ENCODE data around the gene TDRD7. TPM values are rescaled to one million over a fixed set of nuclear protein-coding genes. Genes with fewer than 3 reads are reported as not detected.

TDRD7 gene
- total and polyA plus RNA-seq, 4 donors = 12.1 to 20.6 (median 15.1) TPM

DNA sequence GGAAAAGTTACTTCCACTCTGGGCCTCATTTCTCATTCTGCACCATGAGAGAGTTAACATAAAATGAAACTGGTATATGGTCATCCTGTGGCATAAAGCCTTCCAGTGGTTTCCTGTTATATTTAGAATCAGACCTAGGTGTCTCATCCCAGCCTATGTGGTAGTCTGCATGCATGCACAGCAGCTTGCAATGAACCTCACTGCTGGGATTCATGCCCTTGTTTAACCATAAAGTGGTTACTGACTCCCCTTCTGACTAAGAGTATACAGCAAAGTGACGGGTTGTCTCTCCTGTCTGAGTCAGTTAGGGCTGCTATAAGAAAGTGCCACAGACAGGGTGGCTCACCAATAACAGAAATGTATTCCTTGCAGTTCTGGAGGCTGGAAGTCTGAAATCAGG lies 14.7 kb upstream of the TDRD7 start:
- DNase-seq (ENCODE audit: low read depth in 4 of 6, low spot score in 6 of 6) = no peak
- 100% methylated on average over 1 of the region's 1 CpG for WGBS (ENCODE audit: insufficient coverage)
- no peaks in the 10 kb centered on the region for H3K27me3 ChIP-seq (ENCODE audit: control insufficient read depth, insufficient read depth, low read length)
- no peaks in the 10 kb centered on the region for H3K36me3 ChIP-seq (ENCODE audit: control insufficient read depth, insufficient read depth, low read length)
- no peaks in the 10 kb centered on the region for H3K4me1 ChIP-seq (ENCODE audit: control insufficient read depth, insufficient read depth, low read length)
- no peaks in the 10 kb centered on the region for H3K9me3 ChIP-seq (ENCODE audit: control insufficient read depth, insufficient read depth, low read length)
- H3K4me3 ChIP-seq (ENCODE audit: low read depth, low read length) = no peak overlapping the region
- H3K27ac ChIP-seq (ENCODE audit: low read depth, low read length) = no peak overlapping the region

DNA sequence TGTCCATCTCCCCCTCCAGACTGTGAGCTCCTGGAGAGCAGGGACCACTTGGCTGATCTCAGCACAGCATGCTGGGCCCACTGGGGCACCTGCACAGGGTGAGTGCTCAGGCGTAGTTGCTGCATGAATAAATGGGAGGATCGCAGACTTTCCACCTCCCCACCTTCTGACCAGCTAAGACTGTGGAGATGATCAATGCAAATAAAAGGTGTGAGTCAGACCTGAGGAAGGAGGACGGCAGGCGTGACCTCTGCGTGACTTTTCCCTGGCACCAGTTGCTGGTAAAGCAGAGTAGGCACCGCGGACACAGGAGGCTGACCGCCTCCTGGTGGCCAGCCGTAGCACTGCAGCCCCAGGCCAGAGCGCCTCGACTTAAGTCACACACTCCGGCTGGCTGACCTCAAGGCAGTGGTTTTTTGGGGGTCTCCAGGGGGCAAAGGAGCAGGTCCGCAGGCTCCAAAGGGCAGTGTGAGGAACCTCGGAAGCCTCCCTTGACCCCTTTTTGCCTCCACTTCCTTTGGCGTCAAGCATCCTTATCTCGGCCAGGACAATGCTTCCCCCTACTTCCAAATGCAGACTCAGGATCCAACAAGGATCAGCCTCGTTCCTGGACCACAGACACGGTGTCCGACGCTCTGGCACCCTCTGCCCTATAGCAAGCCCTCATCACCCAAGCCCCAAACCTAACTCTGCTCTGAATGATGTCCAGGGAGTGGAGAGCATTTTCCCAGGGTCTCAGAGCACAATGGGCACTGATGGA lies 12.7 kb upstream of the TDRD7 start:
- no peaks in the 10 kb centered on the region for H3K36me3 ChIP-seq (ENCODE audit: control insufficient read depth, insufficient read depth, low read length)
- no peaks in the 10 kb centered on the region for H3K27me3 ChIP-seq (ENCODE audit: control insufficient read depth, insufficient read depth, low read length)
- no peaks in the 10 kb centered on the region for H3K4me1 ChIP-seq (ENCODE audit: control insufficient read depth, insufficient read depth, low read length)
- peak in 3 of 6 donors; percentile 3 to 34 (median 28) for DNase-seq (ENCODE audit: low read depth in 4 of 6, low spot score in 6 of 6)
- H3K4me3 ChIP-seq (ENCODE audit: low read depth, low read length) = no peak overlapping the region
- 27% methylated on average over 18 of the region's 20 CpGs for WGBS (ENCODE audit: insufficient coverage)
- peaks cover 4% of the 10 kb centered on the region for H3K9me3 ChIP-seq (ENCODE audit: control insufficient read depth, insufficient read depth, low read length)
- no peak overlapping the region for H3K27ac ChIP-seq (ENCODE audit: low read depth, low read length)

DNA sequence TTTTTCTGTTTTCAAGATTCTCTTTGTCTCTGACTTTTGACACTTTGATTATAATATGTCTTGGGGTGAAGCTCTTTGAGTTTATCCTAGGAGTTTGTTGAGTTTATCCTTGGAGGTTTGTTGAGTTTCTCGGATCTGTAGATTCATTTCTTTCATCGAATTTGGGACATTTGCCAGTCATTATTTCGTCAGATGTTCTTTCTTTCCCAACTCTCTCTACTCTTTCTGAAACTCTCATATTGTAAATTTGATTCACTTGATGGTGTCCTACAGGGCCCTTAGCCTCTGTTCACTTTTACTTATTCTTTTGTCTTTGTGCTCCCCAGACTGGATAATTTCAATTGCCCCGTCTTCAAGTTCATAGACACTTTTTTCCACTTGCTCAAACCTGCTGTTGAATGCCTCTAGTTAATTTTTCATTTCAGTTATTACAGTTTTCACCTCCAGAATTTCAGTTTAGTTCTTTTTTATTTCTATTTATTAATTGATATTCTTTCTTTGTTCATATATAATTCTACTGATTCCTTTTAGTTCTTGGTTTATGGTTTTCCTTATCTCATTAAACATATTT lies 8.1 kb upstream of the TDRD7 start:
- H3K9me3 ChIP-seq (ENCODE audit: control insufficient read depth, insufficient read depth, low read length) = peaks cover 4% of the 10 kb centered on the region
- no peak overlapping the region for H3K27ac ChIP-seq (ENCODE audit: low read depth, low read length)
- no peak for DNase-seq (ENCODE audit: low read depth in 4 of 6, low spot score in 6 of 6)
- no peaks in the 10 kb centered on the region for H3K27me3 ChIP-seq (ENCODE audit: control insufficient read depth, insufficient read depth, low read length)
- H3K4me3 ChIP-seq (ENCODE audit: low read depth, low read length) = no peak overlapping the region
- H3K36me3 ChIP-seq (ENCODE audit: control insufficient read depth, insufficient read depth, low read length) = no peaks in the 10 kb centered on the region
- no peaks in the 10 kb centered on the region for H3K4me1 ChIP-seq (ENCODE audit: control insufficient read depth, insufficient read depth, low read length)
- WGBS (ENCODE audit: insufficient coverage) = 83% methylated on average over 1 of the region's 4 CpGs

DNA sequence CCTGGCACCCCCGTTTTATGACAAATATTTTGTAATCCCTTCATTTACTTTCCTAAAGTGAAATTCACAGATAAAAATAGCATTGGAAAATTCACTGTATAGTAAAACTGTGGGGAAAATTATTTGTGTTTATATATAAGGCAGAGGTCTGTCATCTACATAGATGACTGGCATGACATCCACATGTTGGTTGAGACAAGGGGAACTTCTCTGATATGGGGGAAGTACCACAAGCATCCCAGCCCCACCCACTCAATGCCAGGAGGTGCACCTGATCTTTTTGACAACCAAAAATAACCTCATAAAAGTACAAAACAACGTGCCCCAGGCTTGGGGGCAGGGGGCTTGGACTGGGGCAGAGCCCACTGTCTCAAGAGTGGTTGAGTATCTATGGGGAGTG lies 6.3 kb upstream of the TDRD7 start:
- H3K4me1 ChIP-seq (ENCODE audit: control insufficient read depth, insufficient read depth, low read length) = no peaks in the 10 kb centered on the region
- H3K27ac ChIP-seq (ENCODE audit: low read depth, low read length) = no peak overlapping the region
- H3K4me3 ChIP-seq (ENCODE audit: low read depth, low read length) = no peak overlapping the region
- peaks cover 4% of the 10 kb centered on the region for H3K9me3 ChIP-seq (ENCODE audit: control insufficient read depth, insufficient read depth, low read length)
- DNase-seq (ENCODE audit: low read depth in 4 of 6, low spot score in 6 of 6) = no peak
- no CpG with 5 or more reads among the region's 2 CpGs for WGBS (ENCODE audit: insufficient coverage)
- H3K36me3 ChIP-seq (ENCODE audit: control insufficient read depth, insufficient read depth, low read length) = no peaks in the 10 kb centered on the region
- H3K27me3 ChIP-seq (ENCODE audit: control insufficient read depth, insufficient read depth, low read length) = no peaks in the 10 kb centered on the region

DNA sequence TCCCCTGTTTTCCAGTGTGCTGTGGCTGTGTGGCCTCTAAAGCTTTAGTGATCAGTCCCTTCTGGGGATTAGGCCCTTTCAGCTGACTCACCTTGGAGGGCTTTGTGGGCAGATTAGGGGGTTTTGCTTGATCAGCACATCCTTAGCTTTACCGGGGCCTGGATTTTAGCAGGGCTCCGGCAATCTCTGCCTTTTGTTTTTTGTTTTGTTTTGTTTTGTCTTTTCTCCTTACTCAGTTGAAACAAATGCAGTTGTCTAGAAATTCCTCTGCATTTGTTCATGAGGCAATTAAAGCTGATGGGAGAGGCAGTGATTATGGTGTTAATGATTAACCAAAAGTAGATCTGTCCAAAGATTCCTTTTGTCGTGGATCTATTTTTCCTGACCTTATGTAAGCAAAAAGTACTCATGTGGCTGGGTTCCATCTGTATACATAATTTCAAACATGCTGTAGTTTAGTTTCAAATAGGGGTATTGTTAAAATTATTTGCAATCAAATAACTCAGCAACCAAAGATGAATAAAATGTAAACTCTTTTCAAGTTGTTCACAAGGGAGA lies 5.2 kb upstream of the TDRD7 start:
- Histone ChIP-seq H3K9me3 (ENCODE audit: control insufficient read depth, insufficient read depth, low read length) (peaks cover 4% of the 10 kb centered on the region), H3K27ac (ENCODE audit: low read depth, low read length) (no peak overlapping the region), H3K27me3 (ENCODE audit: control insufficient read depth, insufficient read depth, low read length) (no peaks in the 10 kb centered on the region), H3K4me3 (ENCODE audit: low read depth, low read length) (no peak overlapping the region), H3K4me1 (ENCODE audit: control insufficient read depth, insufficient read depth, low read length) (no peaks in the 10 kb centered on the region), H3K36me3 (ENCODE audit: control insufficient read depth, insufficient read depth, low read length) (no peaks in the 10 kb centered on the region)
- WGBS (ENCODE audit: insufficient coverage) = no CpG with 5 or more reads among the region's 3 CpGs
- DNase-seq (ENCODE audit: low read depth in 4 of 6, low spot score in 6 of 6) = no peak

DNA sequence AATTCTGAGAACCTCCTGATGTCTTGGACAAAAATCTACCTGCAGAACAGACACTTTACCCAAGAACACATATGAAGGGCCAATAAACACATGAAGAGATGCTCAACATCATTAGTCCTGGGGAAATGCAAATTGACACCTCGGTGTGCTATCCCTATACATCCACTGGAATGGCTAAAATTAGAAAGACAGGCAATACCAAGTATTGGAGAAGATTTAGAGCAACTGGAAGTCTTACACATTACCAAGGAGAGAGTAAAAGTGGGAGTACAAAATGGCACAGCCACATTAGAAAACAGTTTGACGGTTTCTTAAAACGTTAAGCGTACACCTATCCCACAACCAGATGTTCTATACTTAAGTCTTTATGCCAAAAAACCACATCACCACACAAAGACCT lies 3.3 kb upstream of the TDRD7 start:
- Histone ChIP-seq H3K36me3 (ENCODE audit: control insufficient read depth, insufficient read depth, low read length) (no peaks in the 10 kb centered on the region), H3K27ac (ENCODE audit: low read depth, low read length) (no peak overlapping the region), H3K4me3 (ENCODE audit: low read depth, low read length) (no peak overlapping the region), H3K27me3 (ENCODE audit: control insufficient read depth, insufficient read depth, low read length) (no peaks in the 10 kb centered on the region), H3K4me1 (ENCODE audit: control insufficient read depth, insufficient read depth, low read length) (peaks cover 1% of the 10 kb centered on the region), H3K9me3 (ENCODE audit: control insufficient read depth, insufficient read depth, low read length) (peaks cover 4% of the 10 kb centered on the region)
- no CpG with 5 or more reads among the region's 4 CpGs for WGBS (ENCODE audit: insufficient coverage)
- DNase-seq (ENCODE audit: low read depth in 4 of 6, low spot score in 6 of 6) = no peak

DNA sequence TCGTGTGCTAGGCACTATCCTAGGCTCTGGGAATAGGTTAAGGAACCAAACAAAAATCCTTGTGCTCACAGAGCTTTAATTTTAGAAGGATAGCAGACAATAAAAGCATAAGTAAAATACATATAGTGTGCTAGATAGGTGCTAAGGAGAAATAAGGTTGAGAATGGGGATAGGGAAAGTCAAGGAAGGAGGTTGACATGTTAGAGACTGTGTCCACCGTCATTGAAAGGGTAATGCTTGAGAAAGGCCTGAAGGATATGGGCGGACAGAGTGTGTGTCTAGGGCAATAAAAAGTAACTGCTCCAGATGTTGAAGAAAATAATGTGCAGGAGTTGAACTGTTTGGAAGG lies 482 bp upstream of the TDRD7 start:
- Histone ChIP-seq H3K9me3 (ENCODE audit: control insufficient read depth, insufficient read depth, low read length) (no peaks in the 10 kb centered on the region), H3K36me3 (ENCODE audit: control insufficient read depth, insufficient read depth, low read length) (no peaks in the 10 kb centered on the region), H3K4me3 (ENCODE audit: low read depth, low read length) (peak overlapping the region; percentile 10), H3K27ac (ENCODE audit: low read depth, low read length) (no peak overlapping the region), H3K27me3 (ENCODE audit: control insufficient read depth, insufficient read depth, low read length) (no peaks in the 10 kb centered on the region), H3K4me1 (ENCODE audit: control insufficient read depth, insufficient read depth, low read length) (peaks cover 2% of the 10 kb centered on the region)
- DNase-seq (ENCODE audit: low read depth in 4 of 6, low spot score in 6 of 6) = no peak
- WGBS (ENCODE audit: insufficient coverage) = 10% methylated on average over 2 of the region's 3 CpGs

DNA sequence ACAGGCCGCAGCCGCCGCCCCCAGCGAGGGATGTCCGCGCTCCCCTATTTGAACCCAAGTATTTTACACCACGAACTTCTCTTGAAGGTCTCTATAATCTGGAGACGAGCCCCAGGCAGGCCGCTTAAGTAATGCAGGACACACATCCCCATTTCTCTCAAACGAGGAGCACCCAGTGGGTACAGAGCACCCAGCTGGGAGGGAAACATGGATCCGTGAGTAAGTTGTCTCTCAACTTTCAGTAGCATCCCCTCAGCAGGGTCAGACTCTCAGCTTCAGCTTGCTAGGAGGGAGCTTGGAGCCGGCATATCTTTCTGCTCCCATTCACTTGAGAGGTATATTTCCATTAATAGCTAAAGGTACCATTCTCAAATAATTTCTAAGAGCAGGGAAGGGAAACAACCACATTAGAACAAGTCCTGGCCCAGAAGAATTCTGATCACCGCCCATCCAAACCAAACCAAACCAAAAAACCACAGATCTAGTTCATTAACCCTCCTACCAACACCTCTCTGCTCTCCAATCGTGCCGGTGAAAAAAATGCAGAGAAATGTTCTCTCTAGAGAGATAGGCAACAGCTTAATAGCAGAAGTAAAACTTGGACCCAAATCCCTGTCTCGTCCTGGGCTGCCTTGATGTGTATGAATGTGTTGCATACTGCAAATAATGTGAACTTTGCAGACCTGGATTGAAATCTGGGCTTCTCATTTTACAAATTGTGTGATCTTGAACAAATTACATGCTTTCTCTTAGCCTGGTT lies 910 bp downstream of the TDRD7 start:
- peak in 1 of 6 donors; percentile 37 for DNase-seq (ENCODE audit: low read depth in 4 of 6, low spot score in 6 of 6)
- H3K27me3 ChIP-seq (ENCODE audit: control insufficient read depth, insufficient read depth, low read length) = no peaks in the 10 kb centered on the region
- 0% methylated on average over 10 of the region's 16 CpGs for WGBS (ENCODE audit: insufficient coverage)
- H3K27ac ChIP-seq (ENCODE audit: low read depth, low read length) = no peak overlapping the region
- peak overlapping the region; percentile 50 for H3K4me3 ChIP-seq (ENCODE audit: low read depth, low read length)
- H3K9me3 ChIP-seq (ENCODE audit: control insufficient read depth, insufficient read depth, low read length) = no peaks in the 10 kb centered on the region
- H3K4me1 ChIP-seq (ENCODE audit: control insufficient read depth, insufficient read depth, low read length) = peaks cover 2% of the 10 kb centered on the region
- no peaks in the 10 kb centered on the region for H3K36me3 ChIP-seq (ENCODE audit: control insufficient read depth, insufficient read depth, low read length)

DNA sequence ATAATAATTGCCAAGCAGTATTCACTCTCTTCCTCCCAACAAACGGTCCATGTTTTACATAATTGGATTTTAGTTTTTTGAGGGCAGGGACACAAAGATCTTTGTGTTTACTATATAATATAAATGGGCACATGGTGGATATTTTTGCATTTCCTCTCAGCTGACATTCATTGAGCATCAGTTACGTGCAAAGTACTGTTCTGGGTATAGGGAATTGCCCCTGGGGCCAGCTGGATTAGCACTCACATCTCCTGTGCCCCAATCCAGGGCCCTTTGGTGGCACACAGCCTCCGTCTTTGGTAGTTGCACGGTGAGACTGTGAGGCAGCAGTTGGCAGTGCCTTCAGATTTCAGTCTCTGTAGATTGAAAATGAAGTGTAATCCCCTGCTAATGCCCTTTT lies 1.6 kb downstream of the TDRD7 start:
- Histone ChIP-seq H3K36me3 (ENCODE audit: control insufficient read depth, insufficient read depth, low read length) (no peaks in the 10 kb centered on the region), H3K27me3 (ENCODE audit: control insufficient read depth, insufficient read depth, low read length) (no peaks in the 10 kb centered on the region), H3K9me3 (ENCODE audit: control insufficient read depth, insufficient read depth, low read length) (no peaks in the 10 kb centered on the region), H3K4me1 (ENCODE audit: control insufficient read depth, insufficient read depth, low read length) (peaks cover 2% of the 10 kb centered on the region), H3K4me3 (ENCODE audit: low read depth, low read length) (no peak overlapping the region), H3K27ac (ENCODE audit: low read depth, low read length) (no peak overlapping the region)
- WGBS (ENCODE audit: insufficient coverage) = 71% methylated on average over 2 of the region's 4 CpGs
- DNase-seq (ENCODE audit: low read depth in 4 of 6, low spot score in 6 of 6) = no peak

Data from spinal cord (tissue), 10 donors.